Measurements from ENCODE around the gene EHBP1.

EHBP1 gene

GRCh38 chr2:62999905-63000304, 294.4 kb downstream of the EHBP1 start:
- H3K9me3 ChIP-seq (ENCODE audit: control insufficient read depth, low read length), result no peaks in the 10 kb centered on the region
- H3K9ac ChIP-seq, result no peak overlapping the region
- H3K79me2 ChIP-seq, result no peaks in the 10 kb centered on the region
- no peak overlapping the region for H3K4me2 ChIP-seq (ENCODE audit: low read length)
- TF ChIP-seq CTCF (IDR thresholded peaks at IDR 0.05), result no peak
- no peak overlapping the region for H3K27ac ChIP-seq
- no peaks in the 10 kb centered on the region for H3K36me3 ChIP-seq (ENCODE audit: control insufficient read depth, insufficient read depth, low read length)
- no peaks in the 10 kb centered on the region for H3K4me1 ChIP-seq
- H3K4me3 ChIP-seq (ENCODE audit: low read depth, low read length), result no peak overlapping the region
- no peaks in the 10 kb centered on the region for H3K27me3 ChIP-seq (ENCODE audit: control insufficient read depth, insufficient read depth, low read length)
- no peak overlapping the region for H2AFZ ChIP-seq

GRCh38 chr2:63000801-63001200, 295.3 kb downstream of the EHBP1 start:
- H2AFZ ChIP-seq, result no peak overlapping the region
- H3K9ac ChIP-seq, result no peak overlapping the region
- H3K27me3 ChIP-seq (ENCODE audit: control insufficient read depth, insufficient read depth, low read length), result no peaks in the 10 kb centered on the region
- H3K4me1 ChIP-seq, result no peaks in the 10 kb centered on the region
- no peak overlapping the region for H3K4me2 ChIP-seq (ENCODE audit: low read length)
- no peaks in the 10 kb centered on the region for H3K9me3 ChIP-seq (ENCODE audit: control insufficient read depth, low read length)
- H3K4me3 ChIP-seq (ENCODE audit: low read depth, low read length), result no peak overlapping the region
- no peaks in the 10 kb centered on the region for H3K79me2 ChIP-seq
- no peak for TF ChIP-seq CTCF (IDR thresholded peaks at IDR 0.05)
- H3K27ac ChIP-seq, result no peak overlapping the region
- no peaks in the 10 kb centered on the region for H3K36me3 ChIP-seq (ENCODE audit: control insufficient read depth, insufficient read depth, low read length)

GRCh38 chr2:63001576-63001975, 296.1 kb downstream of the EHBP1 start:
- Histone ChIP-seq H3K27ac (no peak overlapping the region), H2AFZ (no peak overlapping the region), H3K79me2 (no peaks in the 10 kb centered on the region), H3K4me2 (ENCODE audit: low read length) (no peak overlapping the region), H3K27me3 (ENCODE audit: control insufficient read depth, insufficient read depth, low read length) (no peaks in the 10 kb centered on the region), H3K36me3 (ENCODE audit: control insufficient read depth, insufficient read depth, low read length) (no peaks in the 10 kb centered on the region), H3K4me3 (ENCODE audit: low read depth, low read length) (no peak overlapping the region), H3K4me1 (no peaks in the 10 kb centered on the region), H3K9ac (no peak overlapping the region), H3K9me3 (ENCODE audit: control insufficient read depth, low read length) (no peaks in the 10 kb centered on the region)
- TF ChIP-seq CTCF (IDR thresholded peaks at IDR 0.05), result no peak

GRCh38 chr2:63003351-63003750, 297.8 kb downstream of the EHBP1 start:
- no peaks in the 10 kb centered on the region for H3K4me1 ChIP-seq
- H3K27me3 ChIP-seq (ENCODE audit: control insufficient read depth, insufficient read depth, low read length), result no peaks in the 10 kb centered on the region
- H3K4me2 ChIP-seq (ENCODE audit: low read length), result no peak overlapping the region
- TF ChIP-seq CTCF (IDR thresholded peaks at IDR 0.05), result no peak
- H3K79me2 ChIP-seq, result no peaks in the 10 kb centered on the region
- no peaks in the 10 kb centered on the region for H3K9me3 ChIP-seq (ENCODE audit: control insufficient read depth, low read length)
- H3K27ac ChIP-seq, result no peak overlapping the region
- no peaks in the 10 kb centered on the region for H3K36me3 ChIP-seq (ENCODE audit: control insufficient read depth, insufficient read depth, low read length)
- H3K4me3 ChIP-seq (ENCODE audit: low read depth, low read length), result no peak overlapping the region
- H3K9ac ChIP-seq, result no peak overlapping the region
- no peak overlapping the region for H2AFZ ChIP-seq

GRCh38 chr2:63007813-63008458, 302.4 kb downstream of the EHBP1 start:
- Histone ChIP-seq H3K4me1 (no peaks in the 10 kb centered on the region), H3K27ac (no peak overlapping the region), H3K36me3 (ENCODE audit: control insufficient read depth, insufficient read depth, low read length) (no peaks in the 10 kb centered on the region), H3K9me3 (ENCODE audit: control insufficient read depth, low read length) (no peaks in the 10 kb centered on the region), H3K9ac (no peak overlapping the region), H3K79me2 (no peaks in the 10 kb centered on the region), H3K4me2 (ENCODE audit: low read length) (no peak overlapping the region), H3K27me3 (ENCODE audit: control insufficient read depth, insufficient read depth, low read length) (no peaks in the 10 kb centered on the region), H3K4me3 (ENCODE audit: low read depth, low read length) (no peak overlapping the region), H2AFZ (no peak overlapping the region)
- TF ChIP-seq CTCF (IDR thresholded peaks at IDR 0.05), result no peak

Data from parathyroid adenoma (tissue), 2 donors.